Mesenchymal stem cell (in vitro differentiated cells and primary cell): ENCODE results near the gene GRB7.

ENCODE experiments used
- DNase-seq: peaks from one replicate; pipeline ENCODE4 v3.0.0-alpha.2; 2013
- H2AFZ ChIP-seq: one replicate; pipeline ENCODE4 v1.6.1; 2013; ENCODE audit warnings: low read depth, mild to moderate bottlenecking, control low read depth, inconsistent platforms, low read length, moderate library complexity
- H2AK5ac ChIP-seq: 2 replicates; pipeline ENCODE4 v1.6.1; 2013; ENCODE audit warnings: low read length, moderate library complexity, mild to moderate bottlenecking, inconsistent platforms; ENCODE audit not compliant: severe bottlenecking
- H2BK120ac ChIP-seq: one replicate; pipeline ENCODE4 v1.6.1; 2013; ENCODE audit warnings: low read depth, mild to moderate bottlenecking, inconsistent platforms, low read length, moderate library complexity
- H2BK12ac ChIP-seq, 2 experiments: one replicate each; pipeline ENCODE4 v1.6.1; 2013; ENCODE audit warnings: inconsistent platforms in 2 of 2, low read length in 2 of 2, mild to moderate bottlenecking in 2 of 2, moderate library complexity in 2 of 2, control low read depth in 1 of 2
- H2BK15ac ChIP-seq: one replicate; pipeline ENCODE4 v1.6.1; 2013; ENCODE audit warnings: mild to moderate bottlenecking, low read depth, inconsistent platforms; ENCODE audit not compliant: poor library complexity, severe bottlenecking
- H2BK5ac ChIP-seq: 2 replicates; pipeline ENCODE4 v1.6.1; 2013; ENCODE audit warnings: low read depth, mild to moderate bottlenecking, low read length, control low read depth, inconsistent platforms; ENCODE audit not compliant: poor library complexity, severe bottlenecking
- H3K14ac ChIP-seq, 2 experiments: one replicate each; pipeline ENCODE4 v1.6.1; 2013; ENCODE audit warnings: inconsistent platforms in 2 of 2, low read length in 2 of 2, control low read depth in 1 of 2, mild to moderate bottlenecking in 1 of 2, moderate library complexity in 1 of 2
- H3K18ac ChIP-seq, 2 experiments: one replicate each; pipeline ENCODE4 v1.6.1; 2013; ENCODE audit warnings: inconsistent platforms in 2 of 2, low read length in 2 of 2, control low read depth in 1 of 2, low read depth in 1 of 2, mild to moderate bottlenecking in 1 of 2
- H3K23ac ChIP-seq, 2 experiments: one replicate each; pipeline ENCODE4 v1.6.1; 2013; ENCODE audit warnings: inconsistent platforms in 2 of 2, low read length in 2 of 2, mild to moderate bottlenecking in 2 of 2, moderate library complexity in 2 of 2, control low read depth in 1 of 2
- H3K27ac ChIP-seq: 2 replicates; pipeline ENCODE4 v1.5.1; 2013; ENCODE audit warnings: mild to moderate bottlenecking, moderate library complexity, low read length, control low read depth, inconsistent platforms; ENCODE audit not compliant: poor library complexity, severe bottlenecking
- H3K27me3 ChIP-seq, 2 experiments: 2 replicates each; pipeline versions ENCODE4 v1.6.1 to v1.7.0; 2013; ENCODE audit warnings: low read length in 2 of 2, mild to moderate bottlenecking in 2 of 2, moderate library complexity in 2 of 2, control low read depth in 1 of 2, inconsistent platforms in 1 of 2; ENCODE audit not compliant: control insufficient read depth in 1 of 2, insufficient read depth in 1 of 2
- H3K36me3 ChIP-seq, 2 experiments: 2 replicates each; pipeline versions ENCODE4 v1.6.1 to v1.7.0; 2013; ENCODE audit warnings: low read length in 2 of 2, control low read depth in 1 of 2, inconsistent platforms in 1 of 2, low read depth in 1 of 2, mild to moderate bottlenecking in 1 of 2; ENCODE audit not compliant: insufficient read depth in 2 of 2, control insufficient read depth in 1 of 2
- H3K4ac ChIP-seq, 2 experiments: one replicate each; pipeline ENCODE4 v1.6.1; 2013; ENCODE audit warnings: inconsistent platforms in 2 of 2, low read length in 2 of 2, mild to moderate bottlenecking in 2 of 2, moderate library complexity in 2 of 2, control low read depth in 1 of 2, low read depth in 1 of 2
- H3K4me1 ChIP-seq: 2 replicates; pipeline ENCODE4 v1.6.1; 2013; ENCODE audit warnings: low read depth, low read length, control low read depth; ENCODE audit not compliant: control insufficient read depth, insufficient read depth
- H3K4me2 ChIP-seq: 2 replicates; pipeline ENCODE4 v1.6.1; 2013; ENCODE audit warnings: low read length, mild to moderate bottlenecking, inconsistent platforms; ENCODE audit not compliant: poor library complexity, severe bottlenecking
- H3K4me3 ChIP-seq, 2 experiments: 2 replicates each; pipeline versions ENCODE4 v1.5.1 to v1.7.0; 2013; ENCODE audit warnings: low read length in 2 of 2, mild to moderate bottlenecking in 2 of 2, control low read depth in 1 of 2, low read depth in 1 of 2; ENCODE audit not compliant: insufficient read depth in 1 of 2
- H3K79me1 ChIP-seq: replicated peaks from 2 replicates; pipeline ENCODE4 v1.6.1; 2013; ENCODE audit warnings: mild to moderate bottlenecking, control low read depth, low read length, inconsistent platforms; ENCODE audit not compliant: poor library complexity, severe bottlenecking
- H3K9ac ChIP-seq: 2 replicates; pipeline ENCODE4 v1.7.0; 2013; ENCODE audit warnings: mild to moderate bottlenecking, low read length, moderate library complexity
- H3K9me3 ChIP-seq: 2 replicates; pipeline ENCODE4 v1.7.0; 2013; ENCODE audit warnings: mild to moderate bottlenecking, low read length; ENCODE audit not compliant: control insufficient read depth
- H4K8ac ChIP-seq: one replicate; pipeline ENCODE4 v1.6.1; 2013; ENCODE audit warnings: inconsistent platforms, mild to moderate bottlenecking, low read length, moderate library complexity
- H4K91ac ChIP-seq: one replicate; pipeline ENCODE4 v1.6.1; 2013; ENCODE audit warnings: mild to moderate bottlenecking, low read length, inconsistent platforms
- WGBS: methylation state at CpG from one replicate; pipeline ENCODE4 v1.1.7; 2013; ENCODE audit warnings: mixed read lengths; 5-methylcytosine and 5-hydroxymethylcytosine counted together
- small RNA-seq: library from polyadenylated mRNA; stranded (forward); fragments of <200 nt; extraction: miRNeasy Mini kit (QIAGEN cat#:217004); gene quantifications from one replicate; pipeline ENCODE3, GENCODE V24; 2013; ENCODE audit warnings: low read depth

GRB7 gene

GRCh38 chr17:39793301-39793872, 55.6 kb downstream of the GRB7 start:
- 81% methylated on average over 1 of the region's 3 CpGs for WGBS
- Histone ChIP-seq H3K14ac (no peak overlapping the region), H3K9me3 (no peaks in the 10 kb centered on the region), H2BK12ac (no peak overlapping the region), H2AFZ (no peak overlapping the region), H4K8ac (no peak overlapping the region), H3K23ac (no peak overlapping the region), H3K4ac (no peak overlapping the region), H3K27ac (no peak overlapping the region), H3K27me3 (peaks cover 11 to 54% of the 10 kb centered on the region in 2 experiments), H2BK120ac (no peak overlapping the region), H3K4me3 (no peak overlapping the region), H3K4me2 (no peak overlapping the region), H4K91ac (no peak overlapping the region), H2BK5ac (no peak overlapping the region), H3K4me1 (no peaks in the 10 kb centered on the region), H3K79me1 (no peaks in the 10 kb centered on the region), H2AK5ac (no peak overlapping the region), H3K9ac (no peak overlapping the region), H3K18ac (no peak overlapping the region), H3K36me3 (no peaks in the 10 kb centered on the region), H2BK15ac (no peak overlapping the region)
- no peak for DNase-seq

GRCh38 chr17:39794249-39794970, 56.7 kb downstream of the GRB7 start:
- H2BK12ac ChIP-seq: no peak overlapping the region
- no peak overlapping the region for H2AFZ ChIP-seq
- DNase-seq: no peak
- no peak overlapping the region for H3K9ac ChIP-seq
- no peak overlapping the region for H4K8ac ChIP-seq
- H2BK5ac ChIP-seq: no peak overlapping the region
- H3K4me1 ChIP-seq: no peaks in the 10 kb centered on the region
- no peak overlapping the region for H3K4me3 ChIP-seq
- H4K91ac ChIP-seq: no peak overlapping the region
- no peak overlapping the region for H2AK5ac ChIP-seq
- H2BK15ac ChIP-seq: no peak overlapping the region
- no peaks in the 10 kb centered on the region for H3K36me3 ChIP-seq
- no peak overlapping the region for H3K4me2 ChIP-seq
- no peak overlapping the region for H3K23ac ChIP-seq
- no peak overlapping the region for H3K4ac ChIP-seq
- no peak overlapping the region for H3K14ac ChIP-seq
- H2BK120ac ChIP-seq: no peak overlapping the region
- 88% methylated on average over 1 of the region's 2 CpGs for WGBS
- no peaks in the 10 kb centered on the region for H3K79me1 ChIP-seq
- H3K27ac ChIP-seq: no peak overlapping the region
- H3K27me3 ChIP-seq: peaks cover 11 to 62% of the 10 kb centered on the region in 2 experiments
- H3K18ac ChIP-seq: no peak overlapping the region
- H3K9me3 ChIP-seq: no peaks in the 10 kb centered on the region

Small RNA genes within 50 kb of the gene (small RNA-seq; reads per million reads assigned to genes)
- gene MIR4728: 0.86 reads per million
